Ovary (tissue), 9 donors: ENCODE results near the gene ENPP7. TPM values are rescaled to one million over a fixed set of nuclear protein-coding genes. Genes with fewer than 3 reads are reported as not detected.
"Not testable (repeated sequence)": the region's sequence is repeated elsewhere in the genome, so short reads cannot be mapped to it uniquely, and the experiment has no call there.

Experiments
- DNase-seq, 5 donors: peaks; one replicate each; pipeline ENCODE4 v3.0.0-alpha.2; 2019 to 2020
- H3K27ac ChIP-seq, 2 donors: fragments of 200-600 bp; one replicate each; pipeline versions ENCODE4 v1.5.1 to v1.8.0; 2019 to 2022
- H3K27me3 ChIP-seq: fragments of 200-600 bp; one replicate; pipeline ENCODE4 v1.8.0; 2022
- H3K36me3 ChIP-seq: fragments of 200-600 bp; sonication (generic); one replicate; pipeline ENCODE4 v1.5.1; 2019
- H3K4me1 ChIP-seq: one replicate; pipeline ENCODE4 v1.8.1; 2013; ENCODE audit warnings: mild to moderate bottlenecking, moderate library complexity; ENCODE audit not compliant: insufficient read depth
- H3K4me3 ChIP-seq: fragments of 200-600 bp; sonication (generic); one replicate; pipeline ENCODE4 v1.5.1; 2017
- H3K9me3 ChIP-seq, 2 donors: fragments of 200-600 bp in 1 of 2; sonication (generic) in 1 of 2; one replicate each; pipeline versions ENCODE4 v1.5.1 to v1.8.1; 2013 to 2019; ENCODE audit warnings: mild to moderate bottlenecking in 1 of 2, moderate library complexity in 1 of 2
- CTCF ChIP-seq, 3 donors: fragments of 450-650 bp in 2 of 3; fragments of 200-600 bp in 1 of 3; IDR thresholded peaks; one replicate each; pipeline versions ENCODE4 v1.5.1 to v1.8.0; 2016 to 2022; ENCODE audit warnings: antibody characterized with exemption in 3 of 3, mild to moderate bottlenecking in 1 of 3
- EP300 ChIP-seq: sonication (generic); formaldehyde crosslinking; IDR thresholded peaks from one replicate; pipeline ENCODE4 v1.6.1; 2017; ENCODE audit warnings: antibody characterized with exemption
- POLR2A ChIP-seq: fragments of 450-650 bp; IDR thresholded peaks from one replicate; pipeline ENCODE4 v1.6.1; 2017; ENCODE audit warnings: antibody characterized with exemption, mild to moderate bottlenecking, moderate library complexity
- WGBS, 3 donors: extraction: QIAGEN DNeasy Blood & Tissue Kit in 1 of 3; methylation state at CpG; one replicate each; pipeline versions ENCODE4 v1.1.5 to v1.1.7; 2013 to 2017; 5-methylcytosine and 5-hydroxymethylcytosine counted together
- intact Hi-C, 4 donors: fragments of 100-400 bp; cut with DNase I; formaldehyde crosslinking; loops; one replicate each; pipeline versions ENCODE4 v1.11.0 to v1.15.1; 2022 to 2023
- polyA plus RNA-seq, 2 donors: library from polyadenylated mRNA; stranded (reverse); fragments of 200-250 nt in 1 of 2; fragments of 350-450 nt in 1 of 2; fragmentation: Illumina TruSeq in 1 of 2; extraction: RNeasy Lipid Tissue Mini Kit (QIAGEN cat#74804) in 1 of 2; gene quantifications; one replicate each; pipeline ENCODE4 v1.2.3, GENCODE V29; 2013 to 2014
- total RNA-seq, 7 donors: library from RNA; depleted of rRNA in 2 of 7; stranded (reverse); fragments of >200 nt in 2 of 7; fragmentation: NEBNext Ultra II Directional in 3 of 7; extraction: Animal tissue kit (Norgen Biotek cat#: 25700) in 3 of 7; gene quantifications; one replicate each; pipeline versions ENCODE4 v1.1.0 to v1.2.4, GENCODE V29; 2016 to 2023
- donor health status: DM: no; HTN: no; CAD: no; lungs with moderate emphysema.
- donor health status: DM: no; HTN: no; CAD: no.
- donor health status: Bipolar disorder and iron deficiency.
- donor health status: DM: yes; HTN: yes; CAD: no.
- donor health status: DM: no; HTN: no; CAD: no.
- donor health status: DM: yes; HTN: yes; CAD: no.

Gene ENPP7
- total and polyA plus RNA-seq, 9 donors = not detected

DNA sequence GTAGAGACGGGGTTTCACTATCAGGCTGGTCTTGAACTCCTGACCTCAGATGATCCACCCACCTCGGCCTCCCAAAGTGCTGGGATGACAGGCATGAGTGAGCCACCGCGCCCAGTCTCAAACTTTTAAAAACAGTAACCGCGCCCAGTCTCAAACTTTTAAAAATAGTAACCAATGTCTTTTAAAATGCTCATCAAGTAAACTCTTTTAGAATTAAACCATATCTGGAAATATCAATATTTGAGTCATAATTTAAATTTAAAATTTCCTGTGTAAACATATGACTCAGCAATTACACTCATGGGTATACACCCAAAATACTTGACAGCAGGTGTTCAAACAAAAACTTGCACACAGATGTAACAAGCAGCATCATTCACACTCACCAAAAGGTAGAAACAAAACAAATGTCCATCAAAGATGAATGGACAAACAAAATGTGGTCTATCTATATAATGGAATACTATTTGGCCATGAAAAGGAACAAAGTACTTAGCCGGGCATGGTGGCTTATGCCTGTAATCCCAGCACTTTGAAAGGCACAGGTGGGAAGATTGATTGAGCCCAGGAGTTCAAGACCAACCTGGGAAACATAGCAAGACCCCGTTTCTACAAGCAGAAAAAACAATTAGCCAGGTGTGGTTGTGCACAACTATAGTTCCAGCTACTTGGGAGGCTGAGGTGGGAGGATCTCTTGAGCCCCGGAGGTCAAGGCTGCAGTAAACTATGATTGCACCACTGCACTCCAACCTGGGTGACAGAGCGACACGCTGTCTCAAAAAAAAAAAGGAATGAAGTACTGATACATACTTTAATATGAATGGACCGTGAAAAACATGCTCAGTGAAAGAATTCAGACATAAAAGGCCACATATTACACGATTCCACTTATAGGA lies 20.2 kb downstream of the ENPP7 start:
- intact Hi-C loops = no loop called here
- H3K36me3 ChIP-seq = no peaks in the 10 kb centered on the region
- H3K27ac ChIP-seq = no peak overlapping the region
- DNase-seq = no peak
- no peak for TF ChIP-seq EP300
- TF ChIP-seq CTCF (IDR thresholded peaks at IDR 0.05) = no peak
- no peak for TF ChIP-seq POLR2A
- H3K4me1 ChIP-seq = peaks cover 2% of the 10 kb centered on the region
- H3K4me3 ChIP-seq = no peak overlapping the region
- H3K27me3 ChIP-seq = peaks cover 6% of the 10 kb centered on the region
- 65 to 76% (median 70%) methylated on average over 13 of the region's 13 CpGs for WGBS, 3 donors
- no peaks in the 10 kb centered on the region for H3K9me3 ChIP-seq

GRCh38 chr17:79752175-79752574 lies 21.4 kb downstream of the ENPP7 start:
- intact Hi-C loops = no loop called here
- TF ChIP-seq CTCF (IDR thresholded peaks at IDR 0.05) = no peak
- TF ChIP-seq EP300 = no peak
- no peak for TF ChIP-seq POLR2A
- H3K27ac ChIP-seq = no peak overlapping the region
- peaks cover 2% of the 10 kb centered on the region for H3K4me1 ChIP-seq
- H3K4me3 ChIP-seq = no peak overlapping the region
- H3K36me3 ChIP-seq = no peaks in the 10 kb centered on the region
- WGBS, 3 donors = 81 to 83% (median 81%) methylated on average over 13 of the region's 13 CpGs
- H3K27me3 ChIP-seq = peaks cover 6% of the 10 kb centered on the region
- no peak for DNase-seq
- H3K9me3 ChIP-seq = no peaks in the 10 kb centered on the region

DNA sequence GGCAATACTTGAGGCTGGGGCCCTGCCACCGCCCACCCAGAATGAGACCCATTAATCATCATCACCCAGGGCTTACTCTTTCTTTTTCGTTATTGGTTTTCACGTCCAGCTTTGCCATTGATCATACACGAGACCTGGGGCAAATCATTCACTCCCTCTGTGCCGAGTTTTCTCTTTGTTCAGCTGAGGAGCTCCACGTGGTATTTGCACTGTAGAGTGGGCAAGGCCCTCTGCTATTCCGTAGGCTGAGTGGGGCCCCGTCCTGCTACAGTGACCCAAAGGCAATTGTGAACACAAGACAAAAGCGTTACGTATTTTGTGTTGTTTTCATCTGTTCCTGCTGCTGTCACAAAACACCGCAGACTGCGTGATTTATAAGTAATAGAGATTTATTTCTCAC lies 23.6 kb downstream of the ENPP7 start:
- no peak for DNase-seq
- TF ChIP-seq EP300 (no peak), CTCF (IDR thresholded peaks at IDR 0.05) (no peak), POLR2A (no peak)
- Histone ChIP-seq H3K27me3 (no peaks in the 10 kb centered on the region), H3K27ac (no peak overlapping the region), H3K4me1 (peaks cover 2% of the 10 kb centered on the region), H3K4me3 (no peak overlapping the region), H3K9me3 (no peaks in the 10 kb centered on the region), H3K36me3 (no peaks in the 10 kb centered on the region)
- intact Hi-C loops = no loop called here
- WGBS, 3 donors = 58 to 68% (median 61%) methylated on average over 12 of the region's 12 CpGs

DNA sequence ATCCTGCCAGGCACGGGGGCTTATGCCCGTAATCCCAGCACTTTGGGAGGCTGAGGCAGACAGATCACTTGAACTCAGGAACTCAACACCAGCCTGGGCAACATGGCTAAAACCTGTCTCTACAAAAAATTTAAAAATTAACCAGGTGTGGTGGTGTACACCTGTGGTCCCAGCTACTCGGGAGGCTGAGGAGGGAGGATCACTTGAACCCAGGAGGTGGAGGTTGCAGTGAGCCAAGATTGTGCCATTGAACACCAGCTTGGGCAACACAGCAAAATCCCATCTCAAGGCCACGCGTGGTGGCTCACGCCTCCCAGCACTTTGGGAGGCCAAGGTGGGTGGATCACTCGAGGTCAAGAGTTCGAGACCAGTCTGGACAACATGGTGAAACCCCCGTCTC lies 24.2 kb downstream of the ENPP7 start:
- H3K36me3 ChIP-seq, H3K27me3 ChIP-seq, H3K9me3 ChIP-seq, H3K27ac ChIP-seq, intact Hi-C loops, H3K4me1 ChIP-seq, DNase-seq, H3K4me3 ChIP-seq: not testable (repeated sequence)
- 83 to 89% (median 86%) methylated on average over 9 of the region's 9 CpGs for WGBS, 3 donors

- 81 to 85% (median 81%) methylated on average over 14 of the region's 14 CpGs for WGBS, 3 donors
- DNase-seq = no peak
- Histone ChIP-seq H3K36me3 (no peaks in the 10 kb centered on the region), H3K27me3 (no peaks in the 10 kb centered on the region), H3K4me1 (peaks cover 2% of the 10 kb centered on the region), H3K9me3 (no peaks in the 10 kb centered on the region), H3K27ac (no peak overlapping the region), H3K4me3 (no peak overlapping the region)
- TF ChIP-seq POLR2A = no peak
- TF ChIP-seq CTCF (IDR thresholded peaks at IDR 0.05) = no peak
- TF ChIP-seq EP300 = no peak
- intact Hi-C loops = no loop called here
These were observed 24.8 kb downstream of the ENPP7 start for GRCh38 chr17:79755591-79755990.
